Right ventricle myocardium inferior (tissue), 1 donor: Measurements from ENCODE around the gene SPHK2. TPM values are rescaled to one million over a fixed set of nuclear protein-coding genes. Genes with fewer than 3 reads are reported as not detected.
A peak's percentile ranks its signal among the peaks of the same experiment; 100 is the strongest.
"Not testable (repeated sequence)": the region's sequence is repeated elsewhere in the genome, so short reads cannot be mapped to it uniquely, and the experiment has no call there.

Source experiments
- ATAC-seq: fragments of 200-7000 bp; cut with Tn5 transposase; one replicate; pipeline ENCODE4 v1.9.1; 2020; ENCODE audit warnings: mild to moderate bottlenecking, moderate library complexity
- DNase-seq: peaks from one replicate; pipeline ENCODE4 v3.0.0; 2021; ENCODE audit errors: missing footprints
- intact Hi-C: fragments of 100-400 bp; cut with DNase I; formaldehyde crosslinking; loops from one replicate; pipeline ENCODE4 v1.11.0; 2022
- long read RNA-seq: library from polyadenylated mRNA; unstranded; transcript quantifications from one replicate; pipeline ENCODE4 v2.0.0, GENCODE V29; 2021
- total RNA-seq: library from RNA; stranded (reverse); fragmentation: NEBNext Ultra II Directional; extraction: Animal tissue kit (Norgen Biotek cat#: 25700); gene quantifications from one replicate; pipeline ENCODE4 v1.2.1, GENCODE V29; 2021
- donor health status: DM: no; HTN: yes; CAD: no; lungs with severe emphysema.

SPHK2 gene, protein sequence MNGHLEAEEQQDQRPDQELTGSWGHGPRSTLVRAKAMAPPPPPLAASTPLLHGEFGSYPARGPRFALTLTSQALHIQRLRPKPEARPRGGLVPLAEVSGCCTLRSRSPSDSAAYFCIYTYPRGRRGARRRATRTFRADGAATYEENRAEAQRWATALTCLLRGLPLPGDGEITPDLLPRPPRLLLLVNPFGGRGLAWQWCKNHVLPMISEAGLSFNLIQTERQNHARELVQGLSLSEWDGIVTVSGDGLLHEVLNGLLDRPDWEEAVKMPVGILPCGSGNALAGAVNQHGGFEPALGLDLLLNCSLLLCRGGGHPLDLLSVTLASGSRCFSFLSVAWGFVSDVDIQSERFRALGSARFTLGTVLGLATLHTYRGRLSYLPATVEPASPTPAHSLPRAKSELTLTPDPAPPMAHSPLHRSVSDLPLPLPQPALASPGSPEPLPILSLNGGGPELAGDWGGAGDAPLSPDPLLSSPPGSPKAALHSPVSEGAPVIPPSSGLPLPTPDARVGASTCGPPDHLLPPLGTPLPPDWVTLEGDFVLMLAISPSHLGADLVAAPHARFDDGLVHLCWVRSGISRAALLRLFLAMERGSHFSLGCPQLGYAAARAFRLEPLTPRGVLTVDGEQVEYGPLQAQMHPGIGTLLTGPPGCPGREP
- total RNA-seq = 7.2 TPM
- long read RNA-seq, partial matches to known transcripts = 2 of 2 reads
- long read RNA-seq, other reads (novel, unspliced or antisense) = 0 of 2 reads

DNA sequence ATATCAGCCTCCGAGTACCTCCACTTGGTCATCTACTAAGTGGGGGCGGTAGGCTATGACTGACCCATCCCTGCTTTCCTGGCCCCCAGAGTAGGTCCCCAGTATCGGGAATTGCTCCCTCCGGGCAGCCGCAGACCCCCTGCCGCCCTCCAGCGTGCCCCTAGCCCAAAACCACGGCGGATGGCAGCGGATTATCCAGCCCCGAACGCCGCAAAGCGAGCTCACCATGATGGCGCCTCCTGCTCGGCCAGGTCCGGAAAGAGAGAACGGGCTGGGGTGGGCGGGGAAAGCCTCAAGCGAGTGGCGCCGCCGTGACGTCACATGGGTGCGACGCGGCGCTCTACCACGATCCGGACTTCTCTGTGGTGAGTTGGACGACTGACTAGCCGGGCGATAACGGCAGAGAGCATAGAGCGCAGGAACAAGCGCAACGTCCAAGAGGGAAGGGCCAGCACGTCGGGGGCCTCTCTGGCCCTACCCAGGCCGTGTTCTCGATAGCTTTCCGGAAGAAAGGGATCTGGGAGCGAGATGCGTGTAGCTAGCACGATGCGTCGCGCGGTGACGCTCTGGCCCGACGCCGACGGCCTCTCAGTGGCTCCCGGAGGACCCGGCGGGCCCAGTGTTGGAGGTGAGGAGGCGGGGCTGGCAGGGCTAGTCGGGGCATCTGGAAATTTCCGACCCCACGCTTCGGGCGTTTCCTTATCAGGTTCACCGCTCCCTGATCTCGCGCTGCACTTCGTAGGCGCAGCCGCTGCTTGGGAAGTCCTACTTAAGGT is at the start of gene SPHK2, which contains the start of gene RPL18:
Gene SPHK2 (plus strand): TSS at position 591 of the 776 bp plus-strand sequence. CDS start 1,009 bp downstream, outside the sequence.
Gene RPL18 (minus strand): TSS at position 263 of the 776 bp plus-strand sequence. CDS start 35 bp downstream, at position 228.
- intact Hi-C loops = no loop called here
- ATAC-seq (peak; percentile 93), DNase-seq (peak; percentile 99)

DNA sequence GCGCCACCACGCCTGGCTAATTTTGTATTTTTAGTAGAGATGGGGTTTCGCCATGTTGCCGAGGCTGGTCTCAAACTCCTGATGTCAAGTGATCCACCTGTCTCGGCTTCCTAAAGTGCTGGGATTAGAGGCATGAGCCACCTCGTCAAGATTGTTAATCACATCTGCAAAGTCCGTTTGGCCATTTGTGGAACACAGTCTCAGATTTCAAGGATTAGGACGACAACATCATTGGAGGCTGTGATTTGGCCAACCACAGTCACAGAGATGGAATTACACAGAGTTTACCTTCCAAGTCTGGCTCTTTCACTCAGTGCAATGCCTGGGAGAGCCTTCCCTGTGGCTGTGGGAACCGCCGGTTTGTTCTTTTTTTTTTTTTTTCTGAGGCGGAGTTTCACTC is 49.5 kb upstream of the SPHK2 start:
- intact Hi-C loops = loop anchor here (5.0 kb wide), 1 partner anchor 58 kb away; the partner anchor contains the start of gene LMTK3
- ATAC-seq (no peak), DNase-seq (peak; percentile 25)

- ATAC-seq = no peak
- DNase-seq = peak; percentile 13
- intact Hi-C loops = loop anchor here (5.0 kb wide), 1 partner anchor 59 kb away; the partner anchor contains the start of gene LMTK3
These were observed 47.7 kb upstream of the SPHK2 start for GRCh38 chr19:48571378-48572162.

DNA sequence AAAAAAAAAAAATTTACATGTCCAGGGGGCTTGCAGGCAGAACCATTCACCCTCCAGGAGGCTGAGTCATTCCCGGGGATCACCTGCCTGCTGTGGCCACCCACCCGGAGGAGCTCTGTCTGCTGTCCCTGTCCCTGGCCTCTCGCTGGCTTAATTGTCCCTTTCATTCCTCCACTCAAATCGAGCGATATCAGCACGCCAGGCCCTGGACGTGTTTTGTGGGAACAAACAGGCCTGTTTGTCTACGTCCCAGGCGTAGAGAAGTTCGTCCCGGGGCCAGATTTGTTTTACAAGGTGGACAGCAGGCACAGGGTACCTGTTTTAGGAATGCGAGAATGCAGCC is 46.2 kb upstream of the SPHK2 start:
- intact Hi-C loops = loop anchor here (5.0 kb wide), 1 partner anchor 61 kb away; the partner anchor contains the start of gene LMTK3
- ATAC-seq (peak; percentile 40), DNase-seq (peak; percentile 63)

DNA sequence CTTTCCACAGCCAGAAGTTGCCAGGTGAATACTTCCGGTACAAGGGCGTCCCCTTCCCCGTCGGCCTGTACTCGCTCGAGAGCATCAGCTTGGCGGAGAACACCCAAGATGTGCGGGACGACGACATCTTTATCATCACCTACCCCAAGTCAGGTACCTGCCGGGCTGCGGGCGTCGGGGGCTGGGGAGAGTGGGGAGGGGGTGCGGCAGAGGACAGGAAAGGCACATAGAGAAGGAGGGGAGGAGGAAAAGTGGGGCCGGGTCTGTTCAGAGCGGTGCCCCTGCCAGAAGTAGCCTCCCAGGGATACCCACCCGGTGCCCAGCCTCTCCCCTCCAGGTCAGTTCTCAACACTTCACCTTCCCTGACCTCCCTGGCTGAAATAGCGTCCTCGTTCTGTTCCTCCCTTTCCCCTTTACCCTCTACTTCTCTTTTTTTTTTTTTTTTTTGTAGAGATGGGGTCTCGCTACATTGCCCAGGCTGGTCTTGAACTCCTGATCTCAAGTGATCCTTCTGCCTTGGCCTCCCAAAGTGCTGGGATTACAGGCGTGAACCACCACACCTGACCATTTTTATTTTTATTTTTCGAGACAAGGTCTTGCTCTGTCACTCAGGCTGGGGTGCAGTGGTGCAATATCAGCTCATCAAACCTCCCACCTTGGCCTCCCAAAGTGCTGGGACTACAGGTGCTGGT is 43.2 kb upstream of the SPHK2 start:
- ATAC-seq = no peak
- intact Hi-C loops = no loop called here
- DNase-seq = peak; percentile 54

DNA sequence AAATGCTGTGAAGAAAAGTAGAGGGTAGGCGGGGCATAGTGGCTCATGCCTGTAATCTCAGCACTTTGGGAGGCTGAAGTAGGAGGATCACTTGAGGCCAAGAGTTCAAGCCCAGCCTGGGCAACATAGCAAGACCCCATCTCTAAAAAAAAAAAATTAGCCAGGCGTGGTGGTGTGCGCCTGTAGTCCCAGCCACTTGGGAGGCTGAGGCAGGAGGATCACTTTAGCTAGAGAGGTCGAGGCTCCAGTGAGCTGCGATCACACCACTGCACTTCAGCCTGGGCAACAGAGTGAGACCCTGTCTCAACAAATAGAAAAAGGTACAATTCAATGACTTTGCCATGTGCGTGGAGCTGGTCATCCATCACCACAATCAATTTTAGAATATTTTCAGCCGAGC is 41.4 kb upstream of the SPHK2 start:
- peak; percentile 9 for DNase-seq
- intact Hi-C loops, ATAC-seq: not testable (repeated sequence)

DNA sequence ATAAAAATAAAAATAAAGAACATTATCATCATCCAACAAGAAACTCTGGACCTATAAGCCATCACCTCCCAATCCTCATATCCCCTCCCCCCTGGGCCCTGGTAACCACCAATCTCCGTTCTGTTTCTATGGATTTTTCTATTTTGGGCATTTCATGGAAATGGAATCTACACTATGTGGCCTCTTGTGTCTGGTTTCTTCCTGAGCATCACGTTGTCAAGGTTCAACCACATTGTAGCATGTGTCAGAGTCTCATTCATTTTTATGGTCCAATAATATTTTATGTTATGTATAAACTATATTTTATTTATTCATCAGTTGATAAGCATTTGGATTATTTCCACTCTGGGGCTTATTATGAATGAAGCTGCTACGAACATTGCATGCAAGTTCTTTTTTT is 40.4 kb upstream of the SPHK2 start:
- intact Hi-C loops = no loop called here
- DNase-seq = no peak
- ATAC-seq = no peak

DNA sequence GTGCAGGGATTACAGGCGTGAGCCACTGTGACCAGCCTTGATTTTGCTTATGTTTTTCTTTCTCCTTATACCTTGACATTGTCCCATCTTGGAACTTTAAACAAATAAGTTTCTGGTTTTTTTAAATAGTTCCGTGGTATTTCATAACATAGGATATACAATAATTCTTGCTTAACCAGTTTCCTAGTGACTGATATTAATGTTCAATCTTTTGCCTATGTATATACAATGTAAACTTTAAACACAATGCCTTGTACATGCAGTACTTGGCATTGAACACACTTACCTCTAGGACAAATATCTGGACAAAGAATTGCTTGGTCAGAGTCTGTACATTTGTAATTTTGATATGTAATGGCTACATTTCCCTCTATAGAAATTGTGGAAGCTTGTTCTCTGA is 37.1 kb upstream of the SPHK2 start:
- ATAC-seq (no peak), DNase-seq (no peak)
- intact Hi-C loops = loop anchor here (5.0 kb wide), 2 partner anchors 75 to 260 kb away; a partner anchor contains a TSS

GRCh38 chr19:48587387-48587786 is 31.9 kb upstream of the SPHK2 start:
- ATAC-seq (no peak), DNase-seq (no peak)
- intact Hi-C loops = no loop called here

DNA sequence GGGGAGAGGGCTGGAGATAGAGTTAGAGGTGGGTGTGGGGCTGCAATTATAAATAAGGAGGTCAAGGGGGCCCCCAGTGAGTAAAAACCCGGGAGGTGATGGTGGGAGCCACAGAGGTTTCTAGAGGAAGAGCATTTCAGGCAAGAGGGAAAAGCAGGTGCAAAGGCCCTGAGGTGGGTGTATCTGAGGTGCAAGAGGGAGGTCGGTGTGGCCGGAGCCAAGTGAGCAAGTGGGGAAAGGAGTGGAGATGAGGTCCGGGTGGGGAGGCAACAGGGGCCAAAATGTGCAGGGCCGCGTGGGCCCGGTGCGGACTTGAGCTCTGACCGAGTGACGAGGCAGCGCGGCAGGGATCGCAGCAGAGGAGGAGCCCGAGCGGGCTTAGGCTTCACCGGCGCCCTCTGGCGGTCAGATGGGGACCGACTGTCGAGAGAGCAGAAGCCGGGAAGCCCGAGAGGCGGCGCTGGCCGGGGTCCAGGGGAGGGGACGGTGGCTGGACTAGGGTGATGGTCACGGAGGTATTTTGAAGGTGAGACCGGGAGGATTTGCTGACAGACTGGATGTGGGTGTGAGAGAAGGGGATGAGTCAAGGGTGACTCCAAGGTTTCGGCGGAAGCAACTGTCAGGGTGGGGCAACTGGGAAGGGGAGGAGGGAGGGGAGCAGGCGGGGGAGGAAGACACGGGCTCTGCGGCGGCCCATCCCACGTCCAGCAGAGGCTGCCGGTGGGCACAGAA is 30.5 kb upstream of the SPHK2 start:
- intact Hi-C loops = loop anchor here (2.0 kb wide), 1 partner anchor 322 kb away; no protein-coding TSS in a partner anchor
- ATAC-seq = peak; percentile 83
- peak; percentile 96 for DNase-seq

GRCh38 chr19:48591021-48591420 is 28.3 kb upstream of the SPHK2 start:
- no peak for ATAC-seq
- intact Hi-C loops = no loop called here
- DNase-seq = no peak

DNA sequence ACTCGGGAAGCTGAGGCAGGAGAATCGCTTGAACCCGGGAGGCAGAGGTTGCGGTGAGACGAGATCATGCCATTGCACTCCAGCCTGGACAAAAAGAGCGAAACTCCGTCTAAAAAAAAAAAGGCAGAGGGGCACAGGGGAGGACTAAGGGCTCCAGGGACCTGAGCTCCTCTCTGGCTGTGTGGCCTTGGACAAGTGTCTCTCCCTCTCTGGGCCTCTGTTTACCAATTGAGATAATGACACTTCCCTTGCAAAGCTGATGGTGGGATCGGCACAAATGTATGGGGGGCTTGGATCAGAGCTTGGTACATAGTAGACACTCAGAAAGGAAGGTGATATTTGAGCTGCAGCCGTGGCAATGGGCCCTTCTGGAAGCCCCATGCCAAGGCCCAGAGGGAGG is 24.1 kb upstream of the SPHK2 start:
- intact Hi-C loops = no loop called here
- DNase-seq (no peak), ATAC-seq (no peak)

GRCh38 chr19:48595833-48596232 is 23.5 kb upstream of the SPHK2 start:
- no peak for ATAC-seq
- intact Hi-C loops = no loop called here
- DNase-seq = no peak

DNA sequence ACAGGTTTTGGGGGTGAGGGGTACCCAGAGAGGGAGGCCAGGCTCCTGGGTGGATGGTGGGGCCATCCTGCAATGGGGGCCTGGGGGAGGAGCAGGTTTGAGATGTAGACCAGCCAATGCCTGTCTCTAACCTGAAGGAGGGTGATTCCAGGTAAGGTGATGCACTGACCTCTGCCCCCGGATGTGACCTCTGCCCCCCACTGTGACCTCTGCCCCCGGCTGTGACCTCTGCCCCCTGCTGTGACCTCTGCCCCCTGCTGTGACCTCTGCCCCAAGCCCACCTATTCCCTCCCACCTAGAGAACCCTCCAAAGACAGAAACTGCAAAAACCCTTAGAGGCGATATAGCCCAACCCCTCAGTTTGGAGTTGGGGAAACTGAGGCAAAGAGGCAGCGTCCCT is 23.1 kb upstream of the SPHK2 start:
- intact Hi-C loops = no loop called here
- DNase-seq (no peak), ATAC-seq (no peak)

DNA sequence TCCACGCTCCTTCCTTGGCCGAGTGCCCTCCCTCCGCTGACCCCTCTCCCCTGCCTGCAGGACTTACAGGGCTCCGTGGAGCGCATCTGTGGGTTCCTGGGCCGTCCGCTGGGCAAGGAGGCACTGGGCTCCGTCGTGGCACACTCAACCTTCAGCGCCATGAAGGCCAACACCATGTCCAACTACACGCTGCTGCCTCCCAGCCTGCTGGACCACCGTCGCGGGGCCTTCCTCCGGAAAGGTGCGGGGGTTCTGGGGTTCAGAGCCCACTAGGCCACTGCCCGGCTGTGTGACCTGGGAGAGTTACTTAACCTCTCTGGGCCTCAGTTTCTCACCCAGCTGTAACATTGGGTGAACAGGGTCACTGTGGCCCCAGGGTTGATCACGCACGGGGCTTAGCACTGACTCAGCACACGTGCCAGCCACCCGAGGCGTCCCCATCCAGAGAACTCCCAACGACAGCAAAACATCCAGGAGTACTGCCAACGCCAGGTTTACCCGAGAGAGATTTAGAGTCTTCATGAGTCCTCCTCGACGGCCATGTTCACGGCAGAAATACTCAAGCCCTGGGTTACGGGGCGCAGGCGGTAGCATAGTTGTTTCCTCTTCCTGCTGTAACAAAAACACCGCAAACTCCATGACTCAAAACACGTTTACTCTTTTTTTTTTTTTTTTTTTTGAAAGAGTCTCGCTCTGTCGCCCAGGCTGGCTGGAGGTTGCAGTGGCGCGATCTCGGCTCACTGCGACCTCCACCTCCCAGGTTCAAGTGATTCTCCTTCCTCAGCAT is 22.4 kb upstream of the SPHK2 start:
- no peak for ATAC-seq
- DNase-seq = no peak
- intact Hi-C loops = no loop called here

- DNase-seq (no peak), ATAC-seq (no peak)
- intact Hi-C loops = no loop called here
These were observed 20.2 kb upstream of the SPHK2 start for GRCh38 chr19:48598996-48599700.
